GM19468 (cell line): ENCODE measurements around the gene C1QL2.

Experiments used
- ATAC-seq: cut with Tn5 transposase; IDR thresholded peaks from one replicate; pipeline ENCODE4 v1.9.1; 2021; ENCODE audit warnings: mild to moderate bottlenecking, moderate library complexity, moderate number of reproducible peaks; ENCODE audit not compliant: unreplicated experiment; ENCODE audit errors: extremely low read depth

The C1QL2 gene

GRCh38 chr2:119158563-119159347, at the start of gene C1QL2:
Gene C1QL2, minus strand, starts transcription at chr2:119158751. Its CDS starts 482 bp downstream, at chr2:119158269.
- no peak for ATAC-seq

GRCh38 chr2:119207447-119207846, 48.9 kb upstream of the C1QL2 start:
- ATAC-seq: no peak

GRCh38 chr2:119206201-119206600, 47.6 kb upstream of the C1QL2 start:
- no peak for ATAC-seq

- ATAC-seq: no peak
Observed at GRCh38 chr2:119205001-119205706, 46.6 kb upstream of the C1QL2 start.

GRCh38 chr2:119204525-119204924, 46.0 kb upstream of the C1QL2 start:
- no peak for ATAC-seq

- no peak for ATAC-seq
Observed at GRCh38 chr2:119202610-119203310, 44.2 kb upstream of the C1QL2 start.

- ATAC-seq: no peak
Observed at GRCh38 chr2:119201815-119202214, 43.3 kb upstream of the C1QL2 start.

- ATAC-seq: no peak
Observed at GRCh38 chr2:119198240-119198840, 39.8 kb upstream of the C1QL2 start.

GRCh38 chr2:119197529-119198239, 39.1 kb upstream of the C1QL2 start:
- no peak for ATAC-seq

GRCh38 chr2:119197126-119197405, 38.5 kb upstream of the C1QL2 start:
- ATAC-seq: no peak

- no peak for ATAC-seq
Observed at GRCh38 chr2:119196301-119197125, 38.0 kb upstream of the C1QL2 start.

- no peak for ATAC-seq
Observed at GRCh38 chr2:119195887-119196286, 37.3 kb upstream of the C1QL2 start.

GRCh38 chr2:119195001-119195400, 36.5 kb upstream of the C1QL2 start:
- ATAC-seq: no peak

GRCh38 chr2:119192893-119193292, 34.3 kb upstream of the C1QL2 start:
- ATAC-seq: no peak

GRCh38 chr2:119190321-119191111, 32.0 kb upstream of the C1QL2 start:
- no peak for ATAC-seq

- ATAC-seq: no peak
Observed at GRCh38 chr2:119184512-119184911, 26.0 kb upstream of the C1QL2 start.

GRCh38 chr2:119181791-119182445, 23.4 kb upstream of the C1QL2 start:
- no peak for ATAC-seq

GRCh38 chr2:119181391-119181790, 22.8 kb upstream of the C1QL2 start:
- ATAC-seq: no peak
